KMS-11 (cell line): Measurements from ENCODE around the gene SLC29A4.
"Not testable (repeated sequence)": the region's sequence is repeated elsewhere in the genome, so short reads cannot be mapped to it uniquely, and the experiment has no call there.

Experiments used
- H2AFZ ChIP-seq: fragments of 200-600 bp; sonication (generic); 2 replicates; pipeline ENCODE4 v1.6.1; 2016; ENCODE audit warnings: antibody characterized with exemption, mixed run types, low read depth
- H3K27ac ChIP-seq: fragments of 200-600 bp; sonication (generic); 2 replicates; pipeline ENCODE4 v1.6.1; 2016; ENCODE audit warnings: mild to moderate bottlenecking, mixed run types
- H3K27me3 ChIP-seq: fragments of 200-600 bp; sonication (generic); 2 replicates; pipeline ENCODE4 v1.6.1; 2017; ENCODE audit warnings: mild to moderate bottlenecking, low read depth, mixed run types, moderate library complexity; ENCODE audit not compliant: insufficient read depth
- H3K36me3 ChIP-seq: fragments of 200-600 bp; sonication (generic); 2 replicates; pipeline ENCODE4 v1.6.1; 2017; ENCODE audit warnings: mild to moderate bottlenecking, mixed run types; ENCODE audit not compliant: insufficient read depth
- H3K4me1 ChIP-seq: fragments of 200-600 bp; sonication (generic); 2 replicates; pipeline ENCODE4 v1.6.1; 2016; ENCODE audit warnings: mild to moderate bottlenecking, low read depth, mixed run types; ENCODE audit not compliant: poor library complexity, severe bottlenecking
- H3K4me2 ChIP-seq: fragments of 200-600 bp; sonication (generic); 2 replicates; pipeline ENCODE4 v1.7.0; 2016; ENCODE audit warnings: mild to moderate bottlenecking, mixed run types
- H3K4me3 ChIP-seq: fragments of 200-600 bp; sonication (generic); IDR thresholded peaks from 2 replicates; pipeline ENCODE4 v1.6.1; 2017; ENCODE audit warnings: low read depth, low read length, mixed read lengths; ENCODE audit not compliant: insufficient read depth
- H3K79me2 ChIP-seq: fragments of 200-600 bp; sonication (generic); 2 replicates; pipeline ENCODE4 v1.6.1; 2016; ENCODE audit warnings: low read depth, mixed run types; ENCODE audit not compliant: insufficient read depth
- H3K9ac ChIP-seq: fragments of 200-600 bp; sonication (generic); 2 replicates; pipeline ENCODE4 v1.6.1; 2016; ENCODE audit warnings: mild to moderate bottlenecking, mixed run types
- H4K20me1 ChIP-seq: fragments of 200-600 bp; sonication (generic); 2 replicates; pipeline ENCODE4 v1.6.1; 2016; ENCODE audit warnings: mild to moderate bottlenecking, mixed run types; ENCODE audit not compliant: insufficient read depth
- CTCF ChIP-seq: fragments of 200-600 bp; sonication (generic); conservative IDR thresholded peaks from 2 replicates; pipeline ENCODE4 v1.6.1; 2017; ENCODE audit warnings: low read depth, mild to moderate bottlenecking, antibody characterized with exemption, low read length, moderate library complexity, mixed read lengths

Gene SLC29A4

GRCh38 chr7:5238500-5238899, 44.2 kb upstream of the SLC29A4 start:
- Histone ChIP-seq H3K4me3 (no peak overlapping the region), H4K20me1 (no peaks in the 10 kb centered on the region), H3K79me2 (no peaks in the 10 kb centered on the region), H3K4me2 (no peak overlapping the region), H2AFZ (no peak overlapping the region), H3K27ac (no peak overlapping the region), H3K27me3 (peaks cover 3% of the 10 kb centered on the region; the same call in 1 of the 2 replicates), H3K9ac (no peak overlapping the region), H3K4me1 (peaks cover 7% of the 10 kb centered on the region), H3K36me3 (no peaks in the 10 kb centered on the region)
- TF ChIP-seq CTCF, result no peak

GRCh38 chr7:5243261-5243660, 39.5 kb upstream of the SLC29A4 start:
- Histone ChIP-seq H3K4me1 (peaks cover 7% of the 10 kb centered on the region), H3K36me3 (no peaks in the 10 kb centered on the region), H3K27ac (no peak overlapping the region), H3K4me2 (no peak overlapping the region), H3K4me3 (no peak overlapping the region), H3K9ac (no peak overlapping the region), H3K27me3 (peaks cover 3% of the 10 kb centered on the region; the same call in 1 of the 2 replicates), H4K20me1 (no peaks in the 10 kb centered on the region), H3K79me2 (no peaks in the 10 kb centered on the region), H2AFZ (no peak overlapping the region)
- TF ChIP-seq CTCF, result no peak

- H3K4me2 ChIP-seq, result no peak overlapping the region
- H3K27me3 ChIP-seq, result no peaks in the 10 kb centered on the region
- H3K79me2 ChIP-seq, result no peaks in the 10 kb centered on the region
- no peaks in the 10 kb centered on the region for H4K20me1 ChIP-seq
- H3K9ac ChIP-seq, result no peak overlapping the region
- no peaks in the 10 kb centered on the region for H3K36me3 ChIP-seq
- no peak overlapping the region for H2AFZ ChIP-seq
- no peak for TF ChIP-seq CTCF
- no peak overlapping the region for H3K27ac ChIP-seq
- H3K4me1 ChIP-seq, result no peaks in the 10 kb centered on the region
- no peak overlapping the region for H3K4me3 ChIP-seq
Measured at GRCh38 chr7:5248201-5248885, 34.4 kb upstream of the SLC29A4 start.

GRCh38 chr7:5250787-5251186, 32.0 kb upstream of the SLC29A4 start:
- not testable (repeated sequence) for H3K27me3 ChIP-seq, H3K9ac ChIP-seq, H3K4me3 ChIP-seq, H4K20me1 ChIP-seq, H2AFZ ChIP-seq, H3K27ac ChIP-seq, H3K4me1 ChIP-seq, H3K79me2 ChIP-seq, H3K4me2 ChIP-seq, H3K36me3 ChIP-seq

- H3K79me2 ChIP-seq, H4K20me1 ChIP-seq, H3K4me1 ChIP-seq, H3K9ac ChIP-seq, H3K27ac ChIP-seq, H3K36me3 ChIP-seq, H3K4me3 ChIP-seq, H3K27me3 ChIP-seq, H2AFZ ChIP-seq, H3K4me2 ChIP-seq: not testable (repeated sequence)
Measured at GRCh38 chr7:5253529-5253928, 29.2 kb upstream of the SLC29A4 start.

- H3K36me3 ChIP-seq, H2AFZ ChIP-seq, H3K4me2 ChIP-seq, H3K27ac ChIP-seq, H3K79me2 ChIP-seq, H3K4me3 ChIP-seq, H3K27me3 ChIP-seq, H3K9ac ChIP-seq, H4K20me1 ChIP-seq, H3K4me1 ChIP-seq: not testable (repeated sequence)
Measured at GRCh38 chr7:5254371-5254770, 28.4 kb upstream of the SLC29A4 start.
